HCT116 (cell line): Measurements from ENCODE around the gene RAB5A. TPM values are rescaled to one million over a fixed set of nuclear protein-coding genes. Genes with fewer than 3 reads are reported as not detected.
"Not testable (repeated sequence)": the region's sequence is repeated elsewhere in the genome, so short reads cannot be mapped to it uniquely, and the experiment has no call there.

Source experiments
- ATAC-seq: fragments of 200-7000 bp; cut with Tn5 transposase; 2 replicates; pipeline ENCODE4 v1.9.1; 2020; ENCODE audit warnings: mild to moderate bottlenecking, moderate library complexity
- BruUV-seq: library from RNA; stranded (reverse); fragments of 400-500 nt; replicated peaks from 2 replicates; lab custom pipeline; 2021; lab: Mats Ljungman, UMichigan
- CTCF ChIA-PET: fragments of 300-600 bp; sonication (Branson Sonifier 250); formaldehyde crosslinking; loops from one replicate; lab custom pipeline; 2021; ENCODE audit warnings: antibody characterized with exemption; lab: Charles Lee
- POLR2A ChIA-PET: fragments of 300-600, 350-600 bp; sonication (Branson Sonifier 250); formaldehyde crosslinking; loops from one replicate; lab custom pipeline; 2021; ENCODE audit warnings: antibody characterized with exemption; lab: Charles Lee
- RAD21 ChIA-PET, 2 experiments: fragments of 300-600 bp; sonication (Branson Sonifier 250); formaldehyde crosslinking; loops; one replicate each; lab custom pipeline; 2023; ENCODE audit warnings: low total read pairs in 2 of 2; ENCODE audit not compliant: uncharacterized antibody in 2 of 2, unreplicated experiment in 2 of 2, low non-redundant PET in 1 of 2; lab: Charles Lee
- DNase-seq: peaks from one replicate; pipeline ENCODE4 v3.0.0-alpha.2; 2010; ENCODE audit warnings: low read depth, low spot score
- H2AFZ ChIP-seq: fragments of 200-600 bp; shearing (Covaris generic), sonication (generic); 2 replicates; pipeline ENCODE4 v1.6.1; 2017; ENCODE audit warnings: low read depth, mixed run types, mixed read lengths, antibody characterized with exemption, low read length; ENCODE audit not compliant: poor library complexity, severe bottlenecking
- H3K27ac ChIP-seq: 2 replicates; pipeline ENCODE4 v1.5.1; 2012; ENCODE audit warnings: low read depth, low read length
- H3K27me3 ChIP-seq: fragments of 200-600 bp; sonication (generic); 2 replicates; pipeline ENCODE4 v1.6.1; 2016; ENCODE audit warnings: mixed run types, low read length, mixed read lengths; ENCODE audit not compliant: insufficient read depth
- H3K36me3 ChIP-seq, 2 experiments: fragments of 200-500 bp in 1 of 2; fragments of 200-600 bp in 1 of 2; sonication (Bioruptor generic) in 1 of 2; sonication (generic) in 1 of 2; 2 replicates each; pipeline versions ENCODE4 v1.5.1 to v1.6.1; 2014 to 2016; ENCODE audit warnings: low read length in 2 of 2, inconsistent platforms in 1 of 2, mixed read lengths in 1 of 2, mixed run types in 1 of 2; ENCODE audit not compliant: insufficient read depth in 2 of 2, control insufficient read depth in 1 of 2
- H3K4me1 ChIP-seq, 2 experiments: fragments of 200-600 bp in 1 of 2; sonication (generic) in 1 of 2; 2 replicates each; pipeline versions ENCODE4 v1.5.1 to v1.6.1; 2012 to 2017; ENCODE audit warnings: low read length in 2 of 2, inconsistent platforms in 1 of 2, mild to moderate bottlenecking in 1 of 2, mixed read lengths in 1 of 2, mixed run types in 1 of 2, moderate library complexity in 1 of 2; ENCODE audit not compliant: insufficient read depth in 2 of 2, control insufficient read depth in 1 of 2
- H3K4me2 ChIP-seq: fragments of 200-600 bp; sonication (generic); 2 replicates; pipeline ENCODE4 v1.6.1; 2017; ENCODE audit warnings: mixed run types, low read length, mixed read lengths
- H3K4me3 ChIP-seq, 2 experiments: fragments of 200-600 bp in 1 of 2; sonication (generic) in 1 of 2; replicated peaks in 1 of 2; 2 replicates each; pipeline ENCODE4 v1.5.1; 2011 to 2016; ENCODE audit warnings: low read length in 2 of 2, control low read depth in 1 of 2, low read depth in 1 of 2, mild to moderate bottlenecking in 1 of 2, mixed read lengths in 1 of 2, mixed run types in 1 of 2
- H3K79me2 ChIP-seq: fragments of 200-600 bp; sonication (generic); 2 replicates; pipeline ENCODE4 v1.6.1; 2017; ENCODE audit warnings: mild to moderate bottlenecking, mixed run types, low read length, moderate library complexity, mixed read lengths; ENCODE audit not compliant: insufficient read depth
- H3K9ac ChIP-seq: fragments of 200-600 bp; sonication (generic); 2 replicates; pipeline ENCODE4 v1.6.1; 2016; ENCODE audit warnings: low read length, mixed read lengths
- H3K9me2 ChIP-seq: fragments of 200-600 bp; sonication (generic), shearing (Covaris generic); 2 replicates; pipeline ENCODE4 v1.6.1; 2017; ENCODE audit warnings: mixed run types, mild to moderate bottlenecking, moderate library complexity; ENCODE audit not compliant: insufficient read depth
- H3K9me3 ChIP-seq, 2 experiments: fragments of 200-500 bp in 1 of 2; fragments of 200-600 bp in 1 of 2; sonication (Bioruptor generic) in 1 of 2; sonication (generic) in 1 of 2; 2 replicates each; pipeline ENCODE4 v1.6.1; 2014 to 2017; ENCODE audit warnings: low read length in 2 of 2, mixed read lengths in 2 of 2, inconsistent platforms in 1 of 2, low read depth in 1 of 2, mild to moderate bottlenecking in 1 of 2, mixed run types in 1 of 2, moderate library complexity in 1 of 2; ENCODE audit not compliant: control insufficient read depth in 1 of 2, insufficient read depth in 1 of 2
- H4K20me1 ChIP-seq: fragments of 200-600 bp; sonication (generic), shearing (Covaris generic); 2 replicates; pipeline ENCODE4 v1.6.1; 2017; ENCODE audit warnings: mixed run types, mild to moderate bottlenecking, moderate library complexity; ENCODE audit not compliant: insufficient read depth
- POLR2AphosphoS5 ChIP-seq: IDR thresholded peaks from 2 replicates; pipeline ENCODE4 v1.6.1; 2011; ENCODE audit warnings: mild to moderate bottlenecking, low read depth, low read length, moderate library complexity
- TCF7L2 ChIP-seq: IDR thresholded peaks from 2 replicates; pipeline ENCODE4 v1.7.0; 2011; ENCODE audit warnings: borderline replicate concordance, inconsistent platforms; ENCODE audit not compliant: insufficient read depth, insufficient read length; ENCODE audit errors: extremely low read depth
- intact Hi-C: fragments of 100-400 bp; cut with micrococcal nuclease; formaldehyde crosslinking; loops from 2 replicates; pipeline ENCODE4 v1.10.0; 2022
- total RNA-seq: library from RNA; stranded (reverse); gene quantifications from one replicate; pipeline ENCODE4 v1.2.1, GENCODE V29; 2021; ENCODE audit not compliant: unreplicated experiment

RAB5A gene
- total RNA-seq, 1 experiment from 2014 or later = 45.0 TPM

- no peak for TF ChIP-seq TCF7L2
Measured at GRCh38 chr3:19972054-19972453, 25.2 kb downstream of the RAB5A start (continued).

DNA sequence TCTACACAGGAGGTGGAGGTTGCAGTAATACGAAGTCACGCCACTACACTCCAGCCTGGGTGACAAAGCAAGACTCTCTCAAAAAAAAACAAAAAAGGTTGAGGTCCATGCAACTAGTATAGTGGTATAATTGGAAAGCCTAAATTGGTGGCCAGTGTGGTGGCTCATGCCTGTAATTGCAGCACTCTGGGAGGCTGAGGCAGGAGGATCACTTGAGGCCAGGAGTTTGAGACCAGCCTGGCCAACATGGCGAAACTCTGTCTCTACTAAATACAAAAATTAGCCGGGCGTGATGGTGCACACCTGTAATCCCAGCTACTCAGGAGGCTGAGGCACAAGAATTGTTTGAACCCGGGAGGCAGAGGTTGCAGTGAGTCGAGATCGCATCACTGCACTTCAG is 42.0 kb downstream of the RAB5A start:
- H3K9me2 ChIP-seq, H3K27me3 ChIP-seq, H3K36me3 ChIP-seq, H3K9me3 ChIP-seq, RAD21 ChIA-PET, H3K79me2 ChIP-seq, H3K9ac ChIP-seq, ATAC-seq, H2AFZ ChIP-seq, H3K27ac ChIP-seq, H3K4me3 ChIP-seq, H3K4me1 ChIP-seq, intact Hi-C loops, H3K4me2 ChIP-seq, POLR2A ChIA-PET, BruUV-seq, CTCF ChIA-PET, H4K20me1 ChIP-seq, DNase-seq: not testable (repeated sequence)

GRCh38 chr3:19994796-19995195 is 47.9 kb downstream of the RAB5A start:
- RAD21 ChIA-PET = no interaction called here
- no peak for DNase-seq
- no peak for ATAC-seq
- BruUV-seq = no TSS peak
- POLR2A ChIA-PET = no interaction called here
- H3K9ac ChIP-seq = no peak overlapping the region
- TF ChIP-seq POLR2AphosphoS5 = no peak
- TF ChIP-seq, all 23 proteins: peak for 0
- Histone ChIP-seq H3K9me3 (no peaks in the 10 kb centered on the region), H3K9me2 (no peaks in the 10 kb centered on the region), H3K27ac (no peak overlapping the region), H3K27me3 (no peaks in the 10 kb centered on the region), H3K4me1 (no peaks in the 10 kb centered on the region), H3K4me2 (no peak overlapping the region), H3K4me3 (no peak overlapping the region), H3K79me2 (no peaks in the 10 kb centered on the region), H2AFZ (no peak overlapping the region), H3K36me3 (no peaks in the 10 kb centered on the region), H4K20me1 (no peaks in the 10 kb centered on the region)
- intact Hi-C loops = no loop called here
- CTCF ChIA-PET = no interaction called here
